Measurements from ENCODE around the gene LMLN. TPM values are rescaled to one million over a fixed set of nuclear protein-coding genes. Genes with fewer than 3 reads are reported as not detected.

LMLN gene
- total and polyA plus RNA-seq, 2 of the 13 experiments (the other 11 are each of a cell fraction or from before 2014, with no cell fraction given): 1.2 to 1.8 TPM

GRCh38 chr3:197959500-197959890 lies 522 bp upstream of the LMLN start (continued):
- TF ChIP-seq THAP9 (CRISPR knock-in tag; IDR thresholded peaks at IDR 0.05; ENCODE audit: borderline replicate concordance) (no peak), CEBPB (IDR thresholded peaks at IDR 0.05; ENCODE audit: borderline replicate concordance, low read depth, low read length) (no peak), ZNF354B (CRISPR knock-in tag; IDR thresholded peaks at IDR 0.05) (no peak), SP1 (IDR thresholded peaks at IDR 0.05) (no peak), SP1 (CRISPR knock-in tag; IDR thresholded peaks at IDR 0.05) (no peak), ZNF281 (CRISPR knock-in tag; IDR thresholded peaks at IDR 0.05; ENCODE audit: borderline replicate concordance) (no peak), NR2F1 (CRISPR knock-in tag; IDR thresholded peaks at IDR 0.05) (no peak), ZNF33A (CRISPR knock-in tag; IDR thresholded peaks at IDR 0.05; ENCODE audit: borderline replicate concordance) (no peak), TERF1 (CRISPR knock-in tag; IDR thresholded peaks at IDR 0.05) (no peak), PAWR (CRISPR knock-in tag; IDR thresholded peaks at IDR 0.05; ENCODE audit: borderline replicate concordance) (no peak), THRA (CRISPR knock-in tag; IDR thresholded peaks at IDR 0.05; ENCODE audit: borderline replicate concordance) (no peak), PRDM4 (CRISPR knock-in tag; IDR thresholded peaks at IDR 0.05; ENCODE audit: borderline replicate concordance) (no peak), KAT8 (CRISPR knock-in tag; IDR thresholded peaks at IDR 0.05) (no peak)

Measured in HepG2 (cell line).